Mesendoderm (in vitro differentiated cells): ENCODE results near the gene TRPV4.

Source experiments
- DNase-seq: peaks from one replicate; pipeline ENCODE4 v3.0.0; 2013
- H2AK5ac ChIP-seq: 2 replicates; pipeline ENCODE4 v1.6.1; 2013; ENCODE audit warnings: low read length, inconsistent platforms
- H2BK120ac ChIP-seq: 2 replicates; pipeline ENCODE4 v1.6.1; 2013; ENCODE audit warnings: low read depth, mild to moderate bottlenecking, low read length, moderate library complexity, mixed read lengths
- H2BK15ac ChIP-seq: replicated peaks from 2 replicates; pipeline ENCODE4 v1.6.1; 2013; ENCODE audit warnings: low read depth, mild to moderate bottlenecking, moderate library complexity
- H2BK5ac ChIP-seq: 2 replicates; pipeline ENCODE4 v1.6.1; 2013; ENCODE audit warnings: low read length, inconsistent platforms
- H3K18ac ChIP-seq: 2 replicates; pipeline ENCODE4 v1.6.1; 2013; ENCODE audit warnings: mild to moderate bottlenecking, low read length, mixed read lengths
- H3K23ac ChIP-seq: one replicate; pipeline ENCODE4 v1.6.1; 2013; ENCODE audit warnings: low read length
- H3K27ac ChIP-seq: 2 replicates; pipeline ENCODE4 v1.5.1; 2013; ENCODE audit warnings: low read depth, mild to moderate bottlenecking, inconsistent platforms, low read length, moderate library complexity
- H3K27me3 ChIP-seq: 2 replicates; pipeline ENCODE4 v1.6.1; 2013; ENCODE audit warnings: low read length, control low read depth, mild to moderate bottlenecking, inconsistent platforms; ENCODE audit not compliant: insufficient read depth, poor library complexity
- H3K36me3 ChIP-seq: 2 replicates; pipeline ENCODE4 v1.6.1; 2013; ENCODE audit warnings: low read length, inconsistent platforms; ENCODE audit not compliant: control insufficient read depth, insufficient read depth
- H3K4ac ChIP-seq: one replicate; pipeline ENCODE4 v1.6.1; 2013; ENCODE audit warnings: low read depth, mild to moderate bottlenecking, low read length, moderate library complexity
- H3K4me1 ChIP-seq: 2 replicates; pipeline ENCODE4 v1.6.1; 2013; ENCODE audit warnings: low read depth, low read length, inconsistent platforms; ENCODE audit not compliant: control insufficient read depth
- H3K4me2 ChIP-seq: 2 replicates; pipeline ENCODE4 v1.6.1; 2013; ENCODE audit warnings: low read length
- H3K4me3 ChIP-seq: 2 replicates; pipeline ENCODE4 v1.5.1; 2013; ENCODE audit warnings: mild to moderate bottlenecking, low read length
- H3K56ac ChIP-seq: one replicate; pipeline ENCODE4 v1.6.1; 2013; ENCODE audit warnings: low read length
- H3K79me1 ChIP-seq: 2 replicates; pipeline ENCODE4 v1.6.1; 2013; ENCODE audit warnings: low read length, inconsistent platforms
- H3K79me2 ChIP-seq: 2 replicates; pipeline ENCODE4 v1.6.1; 2013; ENCODE audit warnings: mild to moderate bottlenecking, low read length; ENCODE audit not compliant: control insufficient read depth, insufficient read depth
- H3K9ac ChIP-seq: 2 replicates; pipeline ENCODE4 v1.6.1; 2013; ENCODE audit warnings: low read length, inconsistent platforms
- H4K5ac ChIP-seq: one replicate; pipeline ENCODE4 v1.6.1; 2013; ENCODE audit warnings: low read length
- H4K8ac ChIP-seq: one replicate; pipeline ENCODE4 v1.6.1; 2013; ENCODE audit warnings: low read depth, mild to moderate bottlenecking, control low read depth, low read length, moderate library complexity
- WGBS: extraction: QIAGEN DNeasy Blood & Tissue Kit; methylation state at CpG from one replicate; pipeline ENCODE4 v1.1.7; 2013; ENCODE audit warnings: low lambda C conversion rate, missing lambda C conversion rate; ENCODE audit not compliant: insufficient coverage; ENCODE audit errors: extremely low coverage; 5-methylcytosine and 5-hydroxymethylcytosine counted together

Gene TRPV4

GRCh38 chr12:109793826-109794501 lies 39.2 kb downstream of the TRPV4 start:
- no peak overlapping the region for H3K27ac ChIP-seq
- no peak overlapping the region for H2BK15ac ChIP-seq
- no peaks in the 10 kb centered on the region for H3K36me3 ChIP-seq
- no peak overlapping the region for H3K4me3 ChIP-seq
- H3K56ac ChIP-seq: no peak overlapping the region
- H3K27me3 ChIP-seq: no peaks in the 10 kb centered on the region
- no peak overlapping the region for H3K23ac ChIP-seq
- H3K9ac ChIP-seq: no peak overlapping the region
- H2AK5ac ChIP-seq: no peak overlapping the region
- H4K5ac ChIP-seq: no peak overlapping the region
- no peaks in the 10 kb centered on the region for H3K79me2 ChIP-seq
- H3K4me2 ChIP-seq: no peak overlapping the region
- H2BK120ac ChIP-seq: no peak overlapping the region
- H3K4me1 ChIP-seq: no peaks in the 10 kb centered on the region
- H2BK5ac ChIP-seq: no peak overlapping the region
- WGBS: no CpG with 5 or more reads among the region's 26 CpGs
- no peak overlapping the region for H3K4ac ChIP-seq
- H3K79me1 ChIP-seq: no peaks in the 10 kb centered on the region
- H3K18ac ChIP-seq: no peak overlapping the region
- H4K8ac ChIP-seq: no peak overlapping the region
- no peak for DNase-seq

DNA sequence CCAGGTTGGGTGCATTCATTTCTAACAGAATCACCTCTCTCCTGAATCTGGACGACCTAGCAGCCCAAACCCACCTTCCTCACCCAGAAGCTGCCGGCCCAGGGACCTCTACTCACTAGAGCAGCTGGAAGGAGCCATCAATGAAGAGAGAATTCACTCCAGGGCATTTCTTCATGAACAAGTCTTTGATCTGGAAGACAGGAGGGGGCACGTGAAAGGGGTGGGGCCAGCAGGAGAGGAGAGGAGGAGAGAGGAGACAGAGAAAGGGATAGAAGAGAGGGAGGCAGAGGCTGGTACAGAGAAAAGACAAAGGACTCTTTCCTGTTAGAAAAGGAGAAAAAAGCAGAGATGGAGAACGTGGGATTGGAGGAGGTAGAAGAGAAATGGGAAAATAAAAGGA lies 39.8 kb downstream of the TRPV4 start:
- H3K18ac ChIP-seq: no peak overlapping the region
- no peak overlapping the region for H3K56ac ChIP-seq
- H2BK5ac ChIP-seq: no peak overlapping the region
- no peak overlapping the region for H2BK15ac ChIP-seq
- no peaks in the 10 kb centered on the region for H3K36me3 ChIP-seq
- no peak overlapping the region for H3K9ac ChIP-seq
- H3K27ac ChIP-seq: no peak overlapping the region
- no peak overlapping the region for H3K4me2 ChIP-seq
- no peak for DNase-seq
- H3K4me3 ChIP-seq: no peak overlapping the region
- H4K8ac ChIP-seq: no peak overlapping the region
- 100% methylated on average over 1 of the region's 4 CpGs for WGBS
- H4K5ac ChIP-seq: no peak overlapping the region
- no peak overlapping the region for H3K4ac ChIP-seq
- H3K23ac ChIP-seq: no peak overlapping the region
- no peaks in the 10 kb centered on the region for H3K27me3 ChIP-seq
- no peaks in the 10 kb centered on the region for H3K79me2 ChIP-seq
- H2BK120ac ChIP-seq: no peak overlapping the region
- H2AK5ac ChIP-seq: no peak overlapping the region
- no peaks in the 10 kb centered on the region for H3K4me1 ChIP-seq
- no peaks in the 10 kb centered on the region for H3K79me1 ChIP-seq

DNA sequence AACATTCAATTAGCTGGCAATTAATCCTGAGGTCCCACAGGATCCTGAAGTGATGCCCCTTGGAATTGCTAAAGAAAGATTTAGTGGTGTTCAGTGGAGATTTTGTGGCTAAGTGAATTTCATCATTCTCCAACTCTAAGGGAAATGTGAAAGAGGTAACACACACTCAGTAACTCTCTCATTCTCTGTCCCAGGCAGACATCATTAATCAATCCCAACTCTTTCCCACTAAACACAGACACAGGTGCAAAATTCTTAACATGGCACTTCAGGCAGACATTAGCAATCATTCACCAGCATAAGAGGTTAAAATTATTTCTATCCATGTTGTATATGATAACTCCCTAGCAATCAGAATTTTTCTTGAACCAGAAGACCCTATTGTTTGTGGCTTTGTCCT lies 40.2 kb downstream of the TRPV4 start:
- Histone ChIP-seq H3K9ac (no peak overlapping the region), H3K4ac (no peak overlapping the region), H2BK5ac (no peak overlapping the region), H2AK5ac (no peak overlapping the region), H3K4me3 (no peak overlapping the region), H3K79me1 (no peaks in the 10 kb centered on the region), H3K4me2 (no peak overlapping the region), H4K5ac (no peak overlapping the region), H2BK120ac (no peak overlapping the region), H3K36me3 (no peaks in the 10 kb centered on the region), H3K23ac (no peak overlapping the region), H3K4me1 (no peaks in the 10 kb centered on the region), H2BK15ac (no peak overlapping the region), H4K8ac (no peak overlapping the region), H3K27me3 (no peaks in the 10 kb centered on the region), H3K18ac (no peak overlapping the region), H3K79me2 (no peaks in the 10 kb centered on the region), H3K27ac (no peak overlapping the region), H3K56ac (no peak overlapping the region)
- DNase-seq: no peak

- no CpG with 5 or more reads among the region's 1 CpG for WGBS
- no peak overlapping the region for H2AK5ac ChIP-seq
- DNase-seq: no peak
Observed at GRCh38 chr12:109789526-109790048, 43.6 kb downstream of the TRPV4 start.

DNA sequence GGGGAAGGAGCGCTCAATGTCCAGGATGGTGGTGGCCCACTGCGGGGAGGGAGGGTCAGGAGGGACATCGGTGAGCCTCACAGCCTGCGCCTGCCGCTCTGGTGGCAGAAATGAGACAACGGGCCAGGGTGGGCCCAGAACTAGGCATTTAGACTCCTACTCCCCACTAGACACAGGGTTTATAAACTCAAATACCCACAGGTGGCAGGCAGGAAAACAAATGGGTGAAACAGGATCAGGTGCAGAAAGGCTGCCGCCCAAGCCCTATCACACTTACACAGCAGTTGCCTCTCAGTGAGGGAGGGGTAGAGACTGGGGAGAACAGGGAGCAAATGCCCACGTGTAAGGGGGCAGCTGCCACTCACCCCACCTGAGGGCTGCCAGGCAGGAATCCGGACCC lies 46.4 kb downstream of the TRPV4 start:
- no peak overlapping the region for H2AK5ac ChIP-seq

More at GRCh38 chr12:109789526-109790048, 43.6 kb downstream of the TRPV4 start:
- Histone ChIP-seq H3K4ac (no peak overlapping the region), H2BK15ac (no peak overlapping the region), H3K23ac (no peak overlapping the region), H3K36me3 (no peaks in the 10 kb centered on the region), H3K56ac (no peak overlapping the region), H4K5ac (no peak overlapping the region), H2BK120ac (no peak overlapping the region), H3K79me2 (no peaks in the 10 kb centered on the region), H2BK5ac (no peak overlapping the region), H3K4me3 (no peak overlapping the region), H3K27me3 (no peaks in the 10 kb centered on the region), H3K4me1 (no peaks in the 10 kb centered on the region), H3K79me1 (no peaks in the 10 kb centered on the region), H3K27ac (no peak overlapping the region), H3K9ac (no peak overlapping the region), H3K18ac (no peak overlapping the region), H4K8ac (no peak overlapping the region), H3K4me2 (no peak overlapping the region)

GRCh38 chr12:109785854-109786253 lies 47.3 kb downstream of the TRPV4 start:
- H3K4me3 ChIP-seq: no peak overlapping the region
- H3K27me3 ChIP-seq: no peaks in the 10 kb centered on the region
- DNase-seq: no peak
- H3K4me1 ChIP-seq: no peaks in the 10 kb centered on the region
- no peak overlapping the region for H4K5ac ChIP-seq
- no peaks in the 10 kb centered on the region for H3K36me3 ChIP-seq
- no peak overlapping the region for H3K9ac ChIP-seq
- no peak overlapping the region for H3K18ac ChIP-seq
- H3K56ac ChIP-seq: no peak overlapping the region
- H3K79me1 ChIP-seq: no peaks in the 10 kb centered on the region
- no peak overlapping the region for H2BK15ac ChIP-seq
- no CpG with 5 or more reads among the region's 4 CpGs for WGBS
- no peak overlapping the region for H3K23ac ChIP-seq
- H3K4me2 ChIP-seq: no peak overlapping the region
- no peak overlapping the region for H4K8ac ChIP-seq
- H2BK5ac ChIP-seq: no peak overlapping the region
- H3K27ac ChIP-seq: no peak overlapping the region
- no peak overlapping the region for H2AK5ac ChIP-seq
- no peak overlapping the region for H2BK120ac ChIP-seq
- no peak overlapping the region for H3K4ac ChIP-seq
- H3K79me2 ChIP-seq: no peaks in the 10 kb centered on the region

More for the DNA sequence above, 46.4 kb downstream of the TRPV4 start:
- no CpG with 5 or more reads among the region's 9 CpGs for WGBS
- H2BK5ac ChIP-seq: no peak overlapping the region
- no peak overlapping the region for H3K27ac ChIP-seq
- no peak overlapping the region for H4K5ac ChIP-seq
- no peaks in the 10 kb centered on the region for H3K79me1 ChIP-seq
- H4K8ac ChIP-seq: no peak overlapping the region
- H3K36me3 ChIP-seq: no peaks in the 10 kb centered on the region
- H3K4ac ChIP-seq: no peak overlapping the region
- no peak for DNase-seq
- H3K79me2 ChIP-seq: no peaks in the 10 kb centered on the region
- H3K4me1 ChIP-seq: no peaks in the 10 kb centered on the region
- H3K18ac ChIP-seq: no peak overlapping the region
- no peak overlapping the region for H2BK15ac ChIP-seq
- no peak overlapping the region for H2BK120ac ChIP-seq
- H3K23ac ChIP-seq: no peak overlapping the region
- no peak overlapping the region for H3K9ac ChIP-seq
- H3K4me3 ChIP-seq: no peak overlapping the region
- H3K56ac ChIP-seq: no peak overlapping the region
- H3K27me3 ChIP-seq: no peaks in the 10 kb centered on the region
- H3K4me2 ChIP-seq: no peak overlapping the region
